ENCODE measurements around the gene CPNE7.
"Not testable (repeated sequence)": the region's sequence is repeated elsewhere in the genome, so short reads cannot be mapped to it uniquely, and the experiment has no call there.

The CPNE7 gene

DNA sequence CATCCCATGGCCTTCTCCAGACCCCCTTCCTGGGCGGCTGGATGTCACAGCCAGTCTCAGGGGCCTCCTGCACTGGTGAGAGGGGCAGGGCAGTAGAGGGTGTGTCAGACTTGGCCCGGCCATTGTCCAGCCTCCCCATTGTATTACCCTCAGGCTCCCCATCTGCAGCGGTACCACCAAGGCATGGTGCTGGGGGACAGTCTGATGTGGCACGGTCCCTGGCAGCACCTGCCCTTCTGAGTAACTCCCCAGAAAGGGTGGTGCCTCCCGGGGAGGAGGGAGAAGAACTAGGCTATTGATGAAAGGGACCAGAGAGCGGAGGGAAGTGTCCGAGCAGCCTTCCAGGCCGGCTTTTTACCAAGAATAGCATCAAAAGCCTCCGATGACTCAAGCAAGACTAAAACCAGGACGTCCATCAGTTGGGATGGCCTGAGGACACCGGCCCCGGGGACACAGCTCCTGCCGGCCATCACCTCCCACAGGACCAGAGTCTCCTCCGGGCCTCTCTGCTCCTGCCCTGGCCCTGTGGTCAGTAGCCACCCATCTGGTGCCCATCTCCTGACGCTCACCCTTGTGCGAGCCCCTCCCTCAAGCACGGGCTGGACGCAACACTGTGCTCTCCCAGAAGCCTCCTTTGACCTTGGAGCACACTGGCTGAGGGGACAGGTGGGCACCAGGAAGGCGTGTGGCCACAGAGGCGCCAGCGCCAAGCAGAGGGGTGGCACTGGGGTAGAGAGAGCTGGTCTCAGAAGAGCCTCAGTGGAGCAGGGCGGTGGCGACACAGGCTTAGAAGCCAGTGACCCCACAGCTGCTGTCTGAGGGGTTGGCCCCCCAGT lies 5.8 kb upstream of the CPNE7 start:
- no peak for DNase-seq

DNA sequence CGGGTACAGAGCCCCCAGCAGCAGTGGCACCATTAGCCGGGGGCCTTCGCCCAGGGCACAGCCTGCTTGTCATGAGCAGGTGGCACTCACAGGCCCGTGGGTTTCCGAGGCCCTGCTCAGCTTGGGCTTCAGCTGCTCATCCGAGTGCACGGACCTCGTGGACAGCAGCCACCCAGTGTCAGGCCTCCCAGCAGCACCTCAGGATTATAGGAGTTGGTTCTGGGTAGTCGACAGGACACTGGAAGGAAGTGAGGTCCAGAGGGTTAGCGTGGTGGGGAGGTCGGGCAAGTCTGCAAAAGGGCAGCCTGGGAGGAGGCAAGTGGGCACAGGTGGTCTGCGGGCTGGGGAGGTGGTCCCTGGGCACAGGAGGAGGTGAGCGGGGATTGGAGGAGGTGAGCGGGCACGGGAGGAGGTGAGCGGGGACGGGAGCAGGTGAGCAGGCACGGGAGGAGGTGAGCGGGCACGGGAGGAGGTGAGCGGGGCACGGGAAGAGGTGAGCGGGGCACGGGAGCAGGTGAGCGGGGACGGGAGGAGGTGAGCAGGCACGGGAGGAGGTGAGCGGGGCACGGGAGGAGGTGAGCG lies 5.1 kb upstream of the CPNE7 start:
- DNase-seq, result no peak

DNA sequence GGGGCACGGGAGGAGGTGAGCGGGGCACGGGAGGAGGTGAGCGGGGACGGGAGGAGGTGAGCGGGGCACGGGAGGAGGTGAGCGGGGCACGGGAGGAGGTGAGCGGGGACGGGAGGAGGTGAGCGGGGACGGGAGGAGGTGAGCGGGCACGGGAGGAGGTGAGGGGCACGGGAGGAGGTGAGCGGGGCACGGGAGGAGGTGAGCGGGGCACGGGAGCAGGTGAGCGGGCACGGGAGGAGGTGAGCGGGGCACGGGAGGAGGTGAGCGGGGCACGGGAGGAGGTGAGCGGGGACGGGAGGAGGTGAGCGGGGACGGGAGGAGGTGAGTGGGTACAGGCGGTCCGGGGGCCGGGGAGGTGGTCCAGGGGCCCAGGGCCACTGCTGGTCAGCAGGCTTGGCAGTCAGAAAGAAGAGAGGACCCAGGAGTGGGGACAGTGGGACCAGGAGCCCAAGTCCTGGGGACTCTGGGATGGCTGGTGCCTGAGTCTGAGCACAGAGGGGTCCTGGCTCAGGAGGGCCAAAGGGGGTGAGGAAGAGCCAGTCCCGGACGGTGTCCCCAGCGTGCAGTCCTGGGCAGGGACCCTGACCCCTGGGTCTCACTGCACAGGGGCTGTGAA lies 4.5 kb upstream of the CPNE7 start:
- DNase-seq, result not testable (repeated sequence)

DNA sequence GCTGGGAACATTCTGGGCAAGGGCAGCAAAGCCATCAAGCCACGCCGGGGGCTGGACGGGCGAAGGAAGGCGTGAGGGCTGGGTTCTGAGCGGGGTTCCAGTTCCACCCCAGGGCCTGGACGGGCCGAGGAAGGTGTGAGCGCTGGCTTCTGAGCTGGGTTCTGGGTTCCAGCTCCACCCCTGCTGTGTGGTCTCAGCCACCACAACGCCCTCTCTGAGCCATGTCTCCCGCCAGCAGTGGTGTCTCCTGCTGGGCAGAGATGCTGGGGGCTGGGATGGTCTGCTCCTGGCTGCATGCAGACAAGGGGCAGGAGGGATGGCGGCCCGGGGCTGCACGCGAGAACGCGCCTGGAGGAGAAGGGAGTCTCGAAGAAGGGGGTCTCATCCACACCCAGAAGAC lies 3.9 kb upstream of the CPNE7 start:
- no peak for DNase-seq

DNA sequence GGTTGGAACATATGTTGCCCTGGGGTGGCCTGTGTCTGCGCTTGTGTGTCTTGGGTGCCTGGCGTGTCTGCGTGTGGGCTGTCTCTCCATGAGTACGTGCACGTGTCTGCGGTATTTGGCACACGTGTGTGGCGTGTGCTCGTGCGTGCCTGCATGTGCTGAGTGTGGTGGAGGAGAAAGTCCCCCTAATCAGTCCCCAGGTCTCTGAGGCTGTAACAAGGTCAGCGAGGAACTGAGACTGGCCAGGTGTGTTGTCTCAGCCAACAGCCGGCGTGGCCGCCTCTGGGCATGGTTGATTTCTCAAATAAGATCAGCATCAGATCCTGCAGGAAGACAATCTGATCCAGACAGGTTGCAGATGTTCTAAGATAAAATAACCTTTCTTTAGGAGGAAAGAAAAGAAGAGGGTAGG lies 3.5 kb upstream of the CPNE7 start:
- DNase-seq, result no peak

DNA sequence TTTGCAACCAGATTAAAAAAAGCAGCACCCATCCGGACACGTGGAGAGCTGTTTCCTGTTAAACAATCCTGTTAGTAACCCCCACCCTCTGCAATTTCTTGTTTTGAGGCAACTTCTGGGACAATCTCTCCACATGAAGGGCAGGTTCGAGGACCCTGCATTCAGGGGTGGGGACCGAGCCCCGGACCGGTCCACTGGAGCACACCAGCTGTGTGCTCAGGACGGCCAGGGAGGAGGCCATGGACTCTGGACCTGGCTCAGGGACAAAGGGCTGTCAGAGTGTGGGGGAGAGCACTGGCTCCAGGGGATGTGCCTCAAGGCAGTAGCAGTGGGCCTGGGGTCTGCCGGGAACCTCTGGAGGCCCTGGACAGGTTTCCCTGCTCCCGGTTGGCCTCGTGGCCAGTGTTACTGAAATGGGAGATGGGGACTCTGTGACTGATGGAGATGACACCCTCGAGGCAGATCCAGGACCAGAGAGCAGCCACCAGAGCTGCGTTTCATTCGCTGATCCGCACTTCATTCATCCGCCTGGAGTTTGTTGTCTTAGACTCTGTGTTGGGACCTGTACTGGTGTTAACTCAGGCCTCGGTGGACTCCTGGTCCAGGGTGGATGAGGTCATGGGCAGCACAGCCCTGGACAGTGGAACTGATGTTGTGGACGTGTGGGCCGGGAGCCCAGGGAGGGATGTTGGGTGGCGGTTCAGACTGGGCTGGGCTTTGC lies 2.9 kb upstream of the CPNE7 start:
- DNase-seq, result no peak

DNA sequence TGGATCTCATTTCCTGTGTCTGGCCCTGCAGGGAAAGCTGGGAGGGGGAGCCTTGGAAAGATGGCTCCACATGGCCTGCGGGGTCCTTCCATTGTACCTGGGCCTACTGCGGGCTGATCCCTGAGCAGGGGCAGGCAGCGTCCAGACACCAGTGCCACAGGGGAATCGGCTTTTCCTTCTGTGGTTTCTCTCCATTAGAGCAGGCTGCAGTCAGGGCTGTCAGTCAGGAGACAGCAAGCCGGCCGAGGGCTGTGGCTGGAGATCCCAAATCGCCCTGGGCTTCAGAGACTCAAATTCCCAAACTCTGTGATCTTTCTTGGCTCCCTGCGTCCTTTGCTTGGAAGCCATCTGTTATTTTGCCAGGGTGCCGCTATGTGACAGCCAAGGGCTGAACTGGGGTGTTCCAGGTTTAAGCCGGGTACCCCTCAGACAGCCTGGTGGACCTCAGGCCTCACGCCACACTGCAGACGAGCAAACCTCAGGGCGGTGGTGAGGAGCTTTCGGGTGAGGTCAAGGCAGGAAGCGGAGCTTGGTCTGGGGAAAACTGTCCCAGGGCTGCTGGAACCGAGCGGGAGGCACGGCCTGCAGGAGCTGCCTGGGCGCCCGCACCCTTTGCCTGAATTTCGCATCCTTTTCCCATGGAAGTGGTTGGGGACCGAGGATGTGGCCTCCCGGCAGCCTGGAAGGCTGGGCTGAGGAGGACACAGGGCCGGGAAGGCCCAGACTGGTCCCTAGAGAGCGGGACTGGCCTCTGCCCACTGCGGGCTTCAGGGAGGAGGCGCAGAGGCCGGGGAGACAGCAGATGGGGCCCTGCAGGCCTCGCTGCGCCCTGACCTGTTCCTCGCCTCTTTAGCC lies 1.5 kb upstream of the CPNE7 start:
- no peak for DNase-seq

DNA sequence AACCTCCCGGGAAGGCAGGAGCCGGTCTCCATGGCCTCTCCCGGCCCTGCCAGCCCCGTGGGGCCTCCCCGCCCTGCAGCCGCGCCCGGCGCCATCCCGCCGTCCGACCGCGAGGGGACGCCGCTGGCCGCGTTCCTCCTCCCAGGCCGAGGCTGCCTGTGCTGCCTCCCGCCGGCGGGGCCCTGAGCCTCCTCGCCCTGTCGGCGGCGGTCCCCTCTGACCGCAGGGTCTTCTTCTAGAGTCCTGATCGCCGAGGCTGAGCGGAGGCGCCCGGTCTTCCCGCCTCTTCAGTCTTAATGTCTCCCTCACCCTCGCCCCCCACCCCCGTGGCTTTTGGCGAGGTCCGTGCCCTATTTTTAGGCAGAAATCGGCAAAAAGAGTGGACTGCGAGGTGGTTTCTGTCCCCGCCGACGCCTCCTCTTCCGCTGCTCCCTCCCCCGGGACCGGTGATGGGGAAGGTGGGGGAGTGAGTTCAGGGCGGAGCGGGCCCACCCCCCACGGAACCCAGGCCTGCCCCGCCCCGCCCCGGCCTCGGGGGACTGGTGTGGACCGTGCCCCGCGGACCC lies 794 bp upstream of the CPNE7 start:
- no peak for DNase-seq

DNA sequence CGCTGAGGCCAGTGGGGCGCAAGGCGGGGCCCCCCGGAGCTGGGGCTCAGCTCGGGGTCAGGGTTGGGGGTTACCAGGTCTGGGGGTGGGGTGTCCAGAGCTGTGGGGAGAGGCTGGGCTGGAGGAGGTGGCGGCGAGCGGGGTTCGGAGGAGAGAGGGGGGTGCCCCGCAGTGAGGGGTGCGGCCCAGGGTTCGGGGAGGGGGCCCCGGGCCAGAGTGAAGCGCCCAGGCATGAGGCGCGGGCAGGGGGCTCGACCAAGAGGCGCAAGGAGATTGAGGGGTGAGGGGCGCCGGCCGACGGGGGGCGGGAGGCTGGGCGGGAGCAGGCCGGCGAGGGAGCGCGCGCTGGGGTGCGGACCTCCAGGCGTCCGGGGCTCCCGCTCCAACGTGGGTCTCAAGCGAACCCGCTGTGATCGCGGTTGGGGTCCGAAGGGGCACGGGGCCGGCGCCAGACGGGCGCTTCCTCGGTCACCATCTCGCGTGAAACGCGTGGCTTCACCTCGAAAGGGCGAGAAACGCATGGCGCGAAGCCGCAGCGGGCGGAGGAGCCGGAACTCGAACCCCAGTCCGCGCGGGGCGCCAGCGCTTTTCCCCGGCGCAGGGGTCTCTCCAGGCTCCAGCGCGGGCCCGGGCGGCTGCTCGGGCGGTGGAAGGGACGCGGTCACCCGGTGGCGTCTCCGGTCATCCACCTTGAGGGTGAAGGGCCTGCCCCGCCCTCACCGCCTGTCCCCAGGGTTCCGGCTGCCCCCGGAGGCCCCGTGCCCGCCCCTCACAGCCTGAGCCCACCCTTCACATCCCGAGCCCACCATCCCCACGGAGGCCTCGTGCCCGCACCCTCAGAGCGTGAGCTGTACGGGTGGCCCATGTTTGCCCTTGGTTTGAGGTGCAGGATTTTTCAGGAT lies 846 bp downstream of the CPNE7 start:
- DNase-seq, result no peak

DNA sequence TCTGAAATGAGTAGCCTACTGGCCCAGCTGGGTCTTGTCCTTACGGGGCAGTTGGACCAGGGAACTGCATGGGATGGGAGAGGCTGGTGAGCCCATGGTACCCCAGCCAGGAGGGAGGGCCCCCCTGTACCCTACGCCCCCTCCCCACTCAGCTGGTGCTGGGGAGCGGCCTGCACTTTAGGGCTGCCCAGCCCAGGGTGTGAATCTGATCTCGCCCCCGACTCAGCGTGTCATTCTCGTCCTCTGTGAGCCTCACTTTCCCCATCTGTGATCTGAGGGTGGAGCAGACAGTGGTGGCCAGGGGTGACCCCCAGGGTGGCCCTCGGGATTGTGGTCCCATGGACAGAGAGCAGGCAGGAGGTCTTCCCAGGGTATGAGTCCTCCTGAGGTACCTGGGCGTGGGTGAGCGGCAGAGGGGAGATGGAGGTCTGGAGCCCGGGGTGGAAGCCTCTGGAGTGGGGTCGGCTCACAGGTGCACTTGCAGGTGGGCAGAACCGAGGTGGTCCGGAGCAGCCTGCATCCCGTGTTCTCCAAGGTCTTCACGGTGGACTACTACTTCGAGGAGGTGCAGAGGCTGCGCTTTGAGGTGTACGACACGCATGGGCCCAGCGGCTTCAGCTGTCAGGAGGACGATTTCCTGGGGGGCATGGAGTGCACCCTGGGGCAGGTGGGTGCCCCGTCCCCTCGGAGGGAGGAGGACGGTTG lies 1.6 kb downstream of the CPNE7 start:
- no peak for DNase-seq

DNA sequence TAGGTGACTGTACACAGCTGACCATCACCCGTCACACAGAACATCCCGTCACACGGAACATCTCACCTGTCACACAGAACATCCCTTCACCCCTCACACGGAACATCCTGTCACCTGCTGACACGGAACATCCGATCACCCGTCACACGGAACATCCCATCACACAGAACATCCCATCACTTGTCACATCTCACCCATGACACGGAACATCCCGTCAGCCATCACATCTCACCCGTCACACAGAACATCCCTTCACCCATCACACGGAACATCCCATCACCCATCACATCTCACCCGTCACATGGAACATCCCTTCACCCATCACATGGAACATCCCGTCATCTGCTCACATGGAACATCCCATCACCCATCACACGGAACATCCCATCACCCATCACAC lies 3.8 kb downstream of the CPNE7 start:
- no peak for DNase-seq

DNA sequence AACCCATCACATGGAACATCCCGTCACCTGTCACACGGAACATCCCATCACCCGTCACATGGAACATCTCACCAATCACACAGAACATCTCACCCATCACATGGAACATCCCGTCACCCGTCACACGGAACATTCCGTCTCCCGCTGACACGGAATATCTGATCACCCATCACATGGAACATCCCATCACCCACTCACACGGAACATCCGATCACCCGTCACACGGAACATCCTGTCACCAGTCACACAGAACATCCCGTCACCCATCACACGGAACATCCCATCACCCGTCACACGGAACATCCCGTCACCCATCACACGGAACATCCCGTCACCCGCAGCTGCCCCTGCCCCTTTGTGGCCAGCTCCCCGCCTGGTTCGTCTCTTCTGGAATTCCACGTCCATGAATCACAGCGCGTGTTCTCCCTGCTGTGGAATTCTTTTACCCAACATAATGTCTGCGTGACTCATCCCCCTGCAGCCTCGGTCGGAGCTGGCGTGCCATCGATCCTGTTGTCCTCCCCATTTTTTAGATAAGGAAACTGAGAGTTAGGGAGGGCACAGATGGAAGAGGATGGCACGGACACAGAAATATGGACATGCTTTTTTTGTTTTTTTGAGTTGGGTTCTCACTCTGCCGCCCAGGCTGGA lies 5.6 kb downstream of the CPNE7 start:
- DNase-seq, result no peak

DNA sequence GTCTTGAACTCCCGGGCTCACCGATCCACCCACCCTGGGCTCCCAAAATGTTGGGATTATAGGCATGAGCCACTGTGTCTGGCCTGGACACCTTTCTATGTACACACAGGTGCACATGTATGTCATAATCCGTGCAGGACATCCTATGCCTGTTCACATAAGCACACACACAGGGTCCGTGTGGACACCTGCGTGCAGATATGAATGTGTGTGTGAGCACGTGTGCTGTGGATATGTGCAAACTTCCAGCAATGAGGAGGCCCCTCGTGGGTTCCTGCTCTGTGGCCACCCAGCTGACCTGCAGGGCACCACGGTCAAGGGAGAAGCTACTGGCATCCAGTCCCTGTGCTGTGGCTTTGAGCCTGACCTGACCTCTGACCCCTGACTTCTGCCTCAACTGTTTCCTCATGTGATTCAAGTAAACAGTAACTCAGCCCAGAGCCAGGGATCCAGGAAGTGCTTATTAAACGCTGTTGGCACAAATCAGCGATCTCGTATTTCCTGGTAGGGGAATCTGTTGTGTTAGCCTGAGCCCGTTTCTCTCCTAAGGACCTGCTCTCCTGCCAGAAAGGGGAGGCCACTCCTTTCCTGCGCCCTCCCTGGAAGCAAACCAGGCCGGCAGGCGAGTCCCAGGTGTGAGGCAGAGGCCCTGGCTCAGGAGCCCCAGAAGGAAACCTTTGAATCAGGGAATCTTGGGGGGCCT lies 6.5 kb downstream of the CPNE7 start:
- DNase-seq, result no peak

DNA sequence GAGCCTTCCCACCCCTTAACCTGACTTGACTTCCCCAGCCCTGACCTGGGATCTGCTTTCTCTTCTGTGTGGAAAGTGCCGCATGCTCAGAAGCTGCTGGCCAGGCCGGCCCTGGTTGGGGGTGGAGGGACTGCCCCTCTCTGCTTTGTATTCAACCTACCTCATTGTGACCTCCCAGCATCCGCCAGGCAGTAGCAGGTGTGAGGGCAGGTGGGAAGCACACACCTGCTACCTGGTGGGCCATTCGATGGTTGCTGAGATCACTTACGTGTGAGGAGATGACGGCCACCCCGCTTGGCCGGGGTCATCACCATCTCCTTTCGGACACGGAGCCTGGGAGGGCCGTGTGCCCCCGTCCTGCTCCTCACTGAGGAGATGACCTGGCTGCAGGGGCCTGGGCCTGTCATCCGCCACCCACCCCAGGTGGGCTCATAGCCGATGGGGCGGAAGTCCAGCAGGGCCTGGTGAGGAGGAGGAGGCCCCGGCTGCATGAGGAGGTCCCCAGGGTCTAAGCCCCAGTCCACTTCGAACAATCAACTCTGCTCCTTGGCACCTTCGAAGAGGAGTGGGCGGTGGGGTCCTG lies 7.1 kb downstream of the CPNE7 start:
- DNase-seq, result no peak

DNA sequence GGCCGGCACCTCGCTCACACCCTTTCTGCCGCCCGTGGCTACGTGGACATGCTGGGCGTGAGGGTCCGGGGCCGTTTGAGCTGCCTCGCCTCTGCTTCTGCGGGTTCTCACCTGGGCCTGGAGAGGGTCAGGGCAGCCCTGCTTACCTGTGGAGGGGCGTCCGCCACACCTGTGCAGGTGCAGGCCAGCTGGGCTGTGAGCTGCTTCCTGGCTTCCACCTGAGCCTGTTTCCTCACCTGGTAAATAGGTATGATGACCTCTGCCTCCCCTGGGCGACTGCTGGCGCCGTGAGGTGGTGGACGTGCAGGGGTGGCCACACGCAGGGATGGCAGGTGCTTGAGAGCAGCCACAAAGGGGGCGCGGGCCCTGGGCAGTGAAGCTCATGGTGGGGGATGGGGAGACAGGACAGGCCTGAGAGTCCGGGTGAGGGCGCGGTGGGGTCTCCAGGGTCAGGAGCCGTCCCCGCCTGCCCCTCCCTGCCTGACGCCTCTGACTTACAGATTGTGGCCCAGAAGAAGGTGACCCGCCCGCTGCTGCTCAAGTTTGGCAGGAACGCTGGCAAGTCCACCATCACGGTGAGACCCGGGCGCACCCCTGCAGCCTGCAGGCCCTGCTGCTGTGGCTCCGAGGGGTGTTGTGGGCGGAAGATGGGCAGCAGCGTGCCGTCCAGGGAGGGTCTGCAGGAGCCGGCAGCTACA lies 7.8 kb downstream of the CPNE7 start:
- DNase-seq, result no peak

DNA sequence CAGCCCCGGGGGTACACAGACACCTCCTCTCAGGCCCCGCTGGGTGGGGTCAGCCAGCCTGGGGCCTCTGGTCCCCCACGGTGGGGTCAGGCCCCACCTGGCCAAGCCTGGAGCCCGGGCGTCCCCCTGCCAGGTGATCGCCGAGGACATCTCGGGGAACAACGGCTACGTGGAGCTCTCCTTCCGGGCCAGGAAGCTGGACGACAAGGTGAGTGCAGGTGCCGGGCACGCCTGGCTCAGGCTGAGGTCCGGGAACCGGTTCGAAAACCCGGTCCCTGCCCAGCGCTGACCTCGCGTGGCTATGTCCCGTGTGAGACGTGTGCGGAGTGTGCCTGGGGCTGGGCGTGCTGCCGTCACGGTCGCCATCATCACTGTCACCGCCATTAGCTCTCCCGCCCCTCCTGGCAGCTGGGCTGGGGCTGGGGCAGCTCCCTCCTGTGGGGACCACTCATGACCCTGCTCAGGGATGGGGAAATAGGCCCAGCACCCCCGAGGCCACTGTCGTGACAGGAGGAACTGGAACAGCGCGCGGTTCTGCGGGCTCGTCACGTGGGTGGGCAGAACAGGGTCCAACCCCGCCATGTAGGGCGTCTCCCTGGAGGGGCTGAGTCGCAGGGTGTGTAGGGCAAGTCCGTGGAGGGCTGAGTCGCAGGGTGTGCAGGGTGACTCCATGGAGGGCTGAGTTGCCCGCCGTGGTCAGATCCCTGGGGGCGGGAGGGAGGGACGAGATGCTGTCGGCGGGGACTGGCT lies 8.5 kb downstream of the CPNE7 start:
- no peak for DNase-seq

DNA sequence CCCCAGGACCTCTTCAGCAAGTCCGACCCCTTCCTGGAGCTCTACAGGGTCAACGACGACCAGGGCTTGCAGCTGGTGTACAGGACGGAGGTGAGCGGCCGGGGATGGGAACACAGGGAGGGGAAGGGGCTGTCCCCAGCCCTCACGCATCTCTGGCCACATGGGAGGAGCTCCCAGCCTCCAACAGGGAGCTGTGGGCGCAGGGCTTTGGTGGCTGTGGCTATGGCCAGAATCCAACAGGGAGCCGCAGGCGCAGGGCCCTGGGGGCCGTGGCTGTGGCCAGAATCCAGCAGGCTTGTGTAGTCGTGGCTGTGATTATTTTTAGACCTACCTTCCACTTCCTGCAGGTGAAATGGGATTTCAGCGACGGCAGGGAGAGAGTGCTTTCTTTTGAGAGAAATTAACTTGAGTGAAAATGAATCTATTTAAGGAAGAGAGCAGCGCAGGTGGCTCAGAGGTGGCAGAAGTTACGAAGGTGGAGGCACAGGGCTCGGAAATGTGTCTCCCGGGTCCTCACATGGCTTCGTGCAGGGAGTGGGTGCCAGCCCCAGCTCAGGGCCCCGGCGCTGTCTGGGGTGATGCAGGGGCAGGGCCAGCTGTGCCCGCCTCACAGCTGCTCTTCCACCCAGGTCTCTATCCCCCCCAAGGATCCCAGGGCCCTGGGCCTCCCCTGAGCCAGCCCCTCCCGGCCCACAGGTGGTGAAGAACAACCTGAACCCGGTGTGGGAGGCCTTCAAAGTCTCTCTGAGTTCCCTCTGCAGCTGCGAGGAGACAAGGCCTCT lies 9.4 kb downstream of the CPNE7 start:
- no peak for DNase-seq

Data from KG1 (cell line).